GM12878 (cell line): ENCODE results near the gene MPEG1. TPM values are rescaled to one million over a fixed set of nuclear protein-coding genes. Genes with fewer than 3 reads are reported as not detected.

Source experiments
- BCL11A ChIP-seq: IDR thresholded peaks from 2 replicates; pipeline ENCODE4 v1.6.1; 2011; ENCODE audit warnings: low read depth, low read length
- CHD1 ChIP-seq: IDR thresholded peaks from 2 replicates; pipeline ENCODE4 v1.6.1; 2012; ENCODE audit warnings: low read depth, low read length, improper control_type of control experiment
- CHD4 ChIP-seq: fragments of 200-600 bp; sonication (generic); IDR thresholded peaks from 2 replicates; pipeline ENCODE4 v1.6.1; 2016; ENCODE audit warnings: mild to moderate bottlenecking
- EGR1 ChIP-seq, 2 experiments: IDR thresholded peaks; 1 replicate in 1 of 2; 2 replicates in 1 of 2; pipeline ENCODE4 v1.6.1; 2011 to 2012; ENCODE audit warnings: low read depth in 2 of 2, low read length in 2 of 2, borderline replicate concordance in 1 of 2, mild to moderate bottlenecking in 1 of 2, moderate library complexity in 1 of 2
- KAT2A ChIP-seq: conservative IDR thresholded peaks from 2 replicates; pipeline ENCODE4 v1.6.1; 2011; ENCODE audit warnings: low read depth, low read length; ENCODE audit not compliant: control insufficient read depth
- MYC ChIP-seq: IDR thresholded peaks from 2 replicates; pipeline ENCODE4 v1.6.1; 2011; ENCODE audit warnings: mild to moderate bottlenecking, low read length, moderate library complexity, inconsistent platforms; ENCODE audit not compliant: insufficient read depth, insufficient replicate concordance, insufficient read length, severe bottlenecking
- RAD51 ChIP-seq: fragments of 450-650 bp; IDR thresholded peaks from 2 replicates; pipeline ENCODE4 v1.6.1; 2016; ENCODE audit warnings: moderate library complexity, mild to moderate bottlenecking, inconsistent platforms
- SPI1 ChIP-seq: IDR thresholded peaks from 2 replicates; pipeline ENCODE4 v1.6.1; 2011; ENCODE audit warnings: low read depth, mild to moderate bottlenecking, low read length, moderate library complexity, borderline replicate concordance; ENCODE audit not compliant: insufficient read depth
- SREBF2 ChIP-seq: IDR thresholded peaks from 2 replicates; pipeline ENCODE4 v1.6.1; 2012; ENCODE audit warnings: mild to moderate bottlenecking, low read length
- STAT1 ChIP-seq: fragments of 450-650 bp; conservative IDR thresholded peaks from 2 replicates; pipeline ENCODE4 v1.6.1; 2014; ENCODE audit warnings: antibody characterized with exemption, mild to moderate bottlenecking
- SUPT20H ChIP-seq: IDR thresholded peaks from 2 replicates; pipeline ENCODE4 v1.6.1; 2011; ENCODE audit warnings: low read depth, mild to moderate bottlenecking, low read length, moderate library complexity, borderline replicate concordance; ENCODE audit not compliant: control insufficient read depth
- TBL1XR1 ChIP-seq: IDR thresholded peaks from 2 replicates; pipeline ENCODE4 v1.6.1; 2012; ENCODE audit warnings: low read depth, low read length, improper control_type of control experiment
- WRNIP1 ChIP-seq: IDR thresholded peaks from 2 replicates; pipeline ENCODE4 v1.6.1; 2011; ENCODE audit warnings: low read depth, low read length, improper control_type of control experiment, borderline replicate concordance
- YBX1 ChIP-seq: fragments of 450-650 bp; IDR thresholded peaks from 2 replicates; pipeline ENCODE4 v1.6.1; 2016; ENCODE audit warnings: antibody characterized with exemption
- ZBED1 ChIP-seq: IDR thresholded peaks from 2 replicates; pipeline ENCODE4 v1.6.1; 2016; ENCODE audit warnings: borderline replicate concordance
- ZNF384 ChIP-seq: IDR thresholded peaks from 2 replicates; pipeline ENCODE4 v1.6.1; 2012; ENCODE audit warnings: low read depth, mild to moderate bottlenecking, low read length, improper control_type of control experiment, borderline replicate concordance
- ZZZ3 ChIP-seq: IDR thresholded peaks from 2 replicates; pipeline ENCODE4 v1.6.1; 2011; ENCODE audit warnings: low read depth; ENCODE audit not compliant: control insufficient read depth, insufficient read length
- polyA plus RNA-seq, 11 experiments: library from polyadenylated mRNA; depleted of rRNA in 4 of 11; unstranded in 6 of 11; stranded (reverse) in 5 of 11; fragments of >200 nt; fragmentation: Nextera tagmentation in 4 of 11; fragmentation: Illumina TruSeq in 1 of 11; extraction: Ambion mirVana in 4 of 11; extraction: Trizol in 1 of 11; gene quantifications; 1 replicate in 1 of 11; 2 replicates in 10 of 11; pipeline versions ENCODE4 v1.2.1 to v1.2.3, GENCODE V29; 2011 to 2016; ENCODE audit warnings: inconsistent platforms in 2 of 11, missing spikeins in 2 of 11, low read depth in 1 of 11
- total RNA-seq, 4 experiments: library from RNA; depleted of rRNA in 3 of 4; stranded (reverse); fragments of >200 nt in 3 of 4; fragmentation: Illumina TruSeq in 1 of 4; extraction: Trizol in 1 of 4; gene quantifications; 2 replicates each; pipeline versions ENCODE4 v1.2.1 to v1.2.3, GENCODE V29; 2013 to 2021
- TF ChIP-seq, protein P1 (sequence below): fragments of 150-350 bp; IDR thresholded peaks from 2 replicates; pipeline ENCODE4 v1.6.1; 2016; ENCODE audit warnings: low read depth, low read length
- TF ChIP-seq, protein P2 (sequence below): IDR thresholded peaks from 2 replicates; pipeline ENCODE4 v1.6.1; 2011; ENCODE audit warnings: borderline replicate concordance, low read depth, mild to moderate bottlenecking, moderate library complexity, mixed read lengths, low read length; ENCODE audit not compliant: insufficient read depth; ENCODE audit errors: extremely low read length
- TF ChIP-seq, protein P3 (sequence below): IDR thresholded peaks from 2 replicates; pipeline ENCODE4 v1.6.1; 2011; ENCODE audit warnings: low read depth, mild to moderate bottlenecking, low read length, moderate library complexity, borderline replicate concordance; ENCODE audit errors: extremely low read depth
- TF ChIP-seq, protein P4 (sequence below): IDR thresholded peaks from 2 replicates; pipeline ENCODE4 v1.6.1; 2012; ENCODE audit warnings: low read length, inconsistent platforms

Gene MPEG1
- total and polyA plus RNA-seq, 10 of the 15 experiments (the other 5 are each of a cell fraction or from before 2014, with no cell fraction given): 1.3 to 15.6 (median 11.7) TPM; not detected in 1

DNA sequence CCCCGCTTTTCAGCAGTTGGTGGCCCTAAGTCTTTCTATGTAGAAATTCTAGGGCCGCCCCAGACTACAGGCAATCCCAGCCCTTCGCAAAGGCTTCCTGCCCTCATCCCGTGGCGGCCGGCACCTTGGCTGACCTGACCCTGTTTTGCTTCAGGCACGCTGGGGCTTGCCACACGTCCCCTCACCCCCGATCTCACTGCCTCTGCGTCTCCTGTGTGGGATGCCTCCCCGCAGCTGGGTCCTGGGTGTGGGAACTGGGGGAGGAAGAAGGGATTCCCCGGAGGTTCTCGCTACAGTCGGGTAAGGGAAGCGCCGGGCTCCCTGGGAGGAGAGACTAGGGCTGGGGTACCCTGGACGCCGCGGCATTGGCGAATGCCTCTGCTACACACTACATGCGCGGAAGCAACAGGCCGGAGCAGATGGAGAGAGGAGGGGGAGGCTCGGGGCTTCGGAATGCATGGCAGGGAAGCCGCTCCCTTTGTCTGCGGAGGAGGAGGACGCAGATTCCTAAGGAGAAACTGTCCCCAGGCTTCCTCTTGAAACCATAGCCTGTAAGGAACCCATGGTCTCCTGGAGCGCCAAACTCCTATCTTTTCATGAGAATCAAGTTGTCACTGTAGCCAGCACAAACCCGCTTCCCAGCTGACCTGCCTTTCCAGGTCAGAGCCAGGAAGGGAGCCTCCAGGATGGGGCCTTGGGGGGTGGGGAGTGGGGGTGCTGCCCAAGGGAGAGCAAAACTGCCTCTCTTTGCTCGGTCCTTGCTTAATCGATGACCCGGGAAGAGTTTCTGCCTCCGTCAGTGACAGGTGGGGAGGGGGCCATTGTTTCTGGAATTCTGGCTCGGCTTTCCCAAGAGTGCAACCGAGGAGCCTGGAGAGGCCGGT is 39.4 kb downstream of the MPEG1 start (continued):
- TF ChIP-seq, protein P1, sequence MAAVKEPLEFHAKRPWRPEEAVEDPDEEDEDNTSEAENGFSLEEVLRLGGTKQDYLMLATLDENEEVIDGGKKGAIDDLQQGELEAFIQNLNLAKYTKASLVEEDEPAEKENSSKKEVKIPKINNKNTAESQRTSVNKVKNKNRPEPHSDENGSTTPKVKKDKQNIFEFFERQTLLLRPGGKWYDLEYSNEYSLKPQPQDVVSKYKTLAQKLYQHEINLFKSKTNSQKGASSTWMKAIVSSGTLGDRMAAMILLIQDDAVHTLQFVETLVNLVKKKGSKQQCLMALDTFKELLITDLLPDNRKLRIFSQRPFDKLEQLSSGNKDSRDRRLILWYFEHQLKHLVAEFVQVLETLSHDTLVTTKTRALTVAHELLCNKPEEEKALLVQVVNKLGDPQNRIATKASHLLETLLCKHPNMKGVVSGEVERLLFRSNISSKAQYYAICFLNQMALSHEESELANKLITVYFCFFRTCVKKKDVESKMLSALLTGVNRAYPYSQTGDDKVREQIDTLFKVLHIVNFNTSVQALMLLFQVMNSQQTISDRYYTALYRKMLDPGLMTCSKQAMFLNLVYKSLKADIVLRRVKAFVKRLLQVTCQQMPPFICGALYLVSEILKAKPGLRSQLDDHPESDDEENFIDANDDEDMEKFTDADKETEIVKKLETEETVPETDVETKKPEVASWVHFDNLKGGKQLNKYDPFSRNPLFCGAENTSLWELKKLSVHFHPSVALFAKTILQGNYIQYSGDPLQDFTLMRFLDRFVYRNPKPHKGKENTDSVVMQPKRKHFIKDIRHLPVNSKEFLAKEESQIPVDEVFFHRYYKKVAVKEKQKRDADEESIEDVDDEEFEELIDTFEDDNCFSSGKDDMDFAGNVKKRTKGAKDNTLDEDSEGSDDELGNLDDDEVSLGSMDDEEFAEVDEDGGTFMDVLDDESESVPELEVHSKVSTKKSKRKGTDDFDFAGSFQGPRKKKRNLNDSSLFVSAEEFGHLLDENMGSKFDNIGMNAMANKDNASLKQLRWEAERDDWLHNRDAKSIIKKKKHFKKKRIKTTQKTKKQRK: no peak
- no peak for TF ChIP-seq MYC
- TF ChIP-seq CHD1: 0 out of 2 replicates have a peak, but pooled peaks have one; percentile 34
- TF ChIP-seq, protein P2, sequence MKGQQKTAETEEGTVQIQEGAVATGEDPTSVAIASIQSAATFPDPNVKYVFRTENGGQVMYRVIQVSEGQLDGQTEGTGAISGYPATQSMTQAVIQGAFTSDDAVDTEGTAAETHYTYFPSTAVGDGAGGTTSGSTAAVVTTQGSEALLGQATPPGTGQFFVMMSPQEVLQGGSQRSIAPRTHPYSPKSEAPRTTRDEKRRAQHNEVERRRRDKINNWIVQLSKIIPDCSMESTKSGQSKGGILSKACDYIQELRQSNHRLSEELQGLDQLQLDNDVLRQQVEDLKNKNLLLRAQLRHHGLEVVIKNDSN: no peak
- TF ChIP-seq, protein P3, sequence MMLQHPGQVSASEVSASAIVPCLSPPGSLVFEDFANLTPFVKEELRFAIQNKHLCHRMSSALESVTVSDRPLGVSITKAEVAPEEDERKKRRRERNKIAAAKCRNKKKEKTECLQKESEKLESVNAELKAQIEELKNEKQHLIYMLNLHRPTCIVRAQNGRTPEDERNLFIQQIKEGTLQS: no peak
- TF ChIP-seq ZNF384: no peak
- TF ChIP-seq KAT2A: no peak
- TF ChIP-seq ZBED1: 0 out of 2 replicates have a peak, but pooled peaks have one; percentile 7
- 0 out of 2 replicates have a peak, but pooled peaks have one; percentile 6 for TF ChIP-seq TBL1XR1
- TF ChIP-seq STAT1: no peak
- no peak for TF ChIP-seq YBX1
- no peak for TF ChIP-seq SUPT20H
- TF ChIP-seq, protein P4, sequence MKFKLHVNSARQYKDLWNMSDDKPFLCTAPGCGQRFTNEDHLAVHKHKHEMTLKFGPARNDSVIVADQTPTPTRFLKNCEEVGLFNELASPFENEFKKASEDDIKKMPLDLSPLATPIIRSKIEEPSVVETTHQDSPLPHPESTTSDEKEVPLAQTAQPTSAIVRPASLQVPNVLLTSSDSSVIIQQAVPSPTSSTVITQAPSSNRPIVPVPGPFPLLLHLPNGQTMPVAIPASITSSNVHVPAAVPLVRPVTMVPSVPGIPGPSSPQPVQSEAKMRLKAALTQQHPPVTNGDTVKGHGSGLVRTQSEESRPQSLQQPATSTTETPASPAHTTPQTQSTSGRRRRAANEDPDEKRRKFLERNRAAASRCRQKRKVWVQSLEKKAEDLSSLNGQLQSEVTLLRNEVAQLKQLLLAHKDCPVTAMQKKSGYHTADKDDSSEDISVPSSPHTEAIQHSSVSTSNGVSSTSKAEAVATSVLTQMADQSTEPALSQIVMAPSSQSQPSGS: no peak
- TF ChIP-seq SREBF2: no peak
- TF ChIP-seq CHD4: no peak
- TF ChIP-seq BCL11A: no peak
- TF ChIP-seq SPI1: no peak
- TF ChIP-seq WRNIP1: no peak
- TF ChIP-seq EGR1 (IDR thresholded peaks at IDR 0.05; ENCODE audit: borderline replicate concordance in 1 of 2, low read depth in 2 of 2, low read length in 2 of 2): 0 out of 3 replicates have a peak, but pooled peaks of 1 of the 2 experiments have one; percentile 13
- no peak for TF ChIP-seq RAD51
- no peak for TF ChIP-seq ZZZ3
